SK-N-SH (cell line): ENCODE data around the gene TRIM38. TPM values are rescaled to one million over a fixed set of nuclear protein-coding genes. Genes with fewer than 3 reads are reported as not detected.

ENCODE experiments used
- CTCF ChIA-PET: fragments of 300-600, 350-600 bp; formaldehyde crosslinking; extraction: SDS; loops from one replicate; lab custom pipeline; 2021; lab: Yijun Ruan, JAX
- POLR2A ChIA-PET: fragments of 350-600 bp; sonication (Branson Sonifier 250); formaldehyde crosslinking; extraction: SDS; loops from one replicate; lab custom pipeline; 2020; ENCODE audit warnings: antibody characterized with exemption, inconsistent platforms; lab: Yijun Ruan, JAX
- DNase-seq: peaks from one replicate; pipeline ENCODE4 v3.0.0; 2012
- H2AFZ ChIP-seq: fragments of 200-600 bp; sonication (generic); 2 replicates; pipeline ENCODE4 v1.8.1; 2016; ENCODE audit warnings: antibody characterized with exemption, mild to moderate bottlenecking, low read depth
- H3F3A ChIP-seq: fragments of 200-600 bp; sonication (generic); replicated peaks from 2 replicates; pipeline ENCODE3; 2016; ENCODE audit warnings: antibody characterized with exemption, mild to moderate bottlenecking; ENCODE audit not compliant: insufficient read depth
- H3K27ac ChIP-seq, 2 experiments: fragments of 200-500 bp in 1 of 2; fragments of 200-600 bp in 1 of 2; sonication (Bioruptor generic) in 1 of 2; sonication (generic), shearing (Covaris generic) in 1 of 2; 2 replicates each; pipeline versions ENCODE4 v1.5.1 to v1.6.1; 2014 to 2016; ENCODE audit warnings: low read depth in 2 of 2, inconsistent platforms in 1 of 2, low read length in 1 of 2, mild to moderate bottlenecking in 1 of 2, mixed read lengths in 1 of 2
- H3K27me3 ChIP-seq: fragments of 200-600 bp; sonication (generic), shearing (Covaris generic); 2 replicates; pipeline ENCODE4 v1.6.1; 2016; ENCODE audit warnings: mixed run types; ENCODE audit not compliant: insufficient read depth
- H3K36me3 ChIP-seq, 2 experiments: fragments of 200-500 bp in 1 of 2; fragments of 200-600 bp in 1 of 2; sonication (Bioruptor generic) in 1 of 2; sonication (generic) in 1 of 2; replicated peaks in 1 of 2; 2 replicates each; pipeline versions ENCODE3 to v1.5.1; 2014 to 2016; ENCODE audit warnings: low read length in 1 of 2, mild to moderate bottlenecking in 1 of 2; ENCODE audit not compliant: insufficient read depth in 2 of 2, control insufficient read depth in 1 of 2
- H3K4me1 ChIP-seq, 2 experiments: fragments of 200-500 bp in 1 of 2; fragments of 200-600 bp in 1 of 2; sonication (Bioruptor generic) in 1 of 2; sonication (generic), shearing (Covaris generic) in 1 of 2; 2 replicates each; pipeline versions ENCODE4 v1.5.1 to v1.6.1; 2014 to 2016; ENCODE audit warnings: low read depth in 1 of 2, low read length in 1 of 2, mixed run types in 1 of 2; ENCODE audit not compliant: insufficient read depth in 2 of 2, control insufficient read depth in 1 of 2
- H3K4me2 ChIP-seq: fragments of 200-600 bp; sonication (generic), shearing (Covaris generic); 2 replicates; pipeline ENCODE4 v1.6.1; 2017; ENCODE audit warnings: mixed run types
- H3K4me3 ChIP-seq, 2 experiments: fragments of 200-500 bp in 1 of 2; fragments of 200-600 bp in 1 of 2; sonication (Bioruptor generic) in 1 of 2; sonication (generic), shearing (Covaris generic) in 1 of 2; 2 replicates each; pipeline versions ENCODE4 v1.5.1 to v1.8.1; 2014 to 2016; ENCODE audit warnings: low read depth in 2 of 2, inconsistent platforms in 1 of 2, low read length in 1 of 2, mild to moderate bottlenecking in 1 of 2, mixed read lengths in 1 of 2, moderate library complexity in 1 of 2
- H3K79me2 ChIP-seq: fragments of 200-600 bp; sonication (generic); 2 replicates; pipeline ENCODE4 v1.8.1; 2017; ENCODE audit warnings: mild to moderate bottlenecking; ENCODE audit not compliant: insufficient read depth
- H3K9ac ChIP-seq: fragments of 200-600 bp; sonication (generic); 2 replicates; pipeline ENCODE4 v1.6.1; 2017; ENCODE audit warnings: mixed run types
- H3K9me2 ChIP-seq: fragments of 200-600 bp; sonication (generic); 2 replicates; pipeline ENCODE4 v1.6.1; 2017; ENCODE audit warnings: mixed run types
- H3K9me3 ChIP-seq: fragments of 200-600 bp; sonication (generic); 2 replicates; pipeline ENCODE4 v1.6.1; 2017; ENCODE audit warnings: mixed run types, mild to moderate bottlenecking, moderate library complexity
- H4K20me1 ChIP-seq: fragments of 200-600 bp; sonication (generic); 2 replicates; pipeline ENCODE4 v1.6.1; 2017; ENCODE audit warnings: mild to moderate bottlenecking, mixed run types; ENCODE audit not compliant: insufficient read depth
- CHD2 ChIP-seq: fragments of 150-350 bp; IDR thresholded peaks from 2 replicates; pipeline ENCODE4 v1.6.1; 2018; ENCODE audit warnings: low read length; ENCODE audit not compliant: partially characterized antibody
- ELF1 ChIP-seq: IDR thresholded peaks from 2 replicates; pipeline ENCODE4 v1.4.0; 2012
- EZH2phosphoT487 ChIP-seq: fragments of 200-600 bp; sonication (generic); IDR thresholded peaks from 2 replicates; pipeline ENCODE4 v1.6.1; 2017; ENCODE audit warnings: low read depth, mixed run types, mild to moderate bottlenecking, antibody characterized with exemption, moderate library complexity, borderline replicate concordance
- FOSL2 ChIP-seq: IDR thresholded peaks from 2 replicates; pipeline ENCODE4 v1.4.0; 2012; ENCODE audit warnings: low read depth, mild to moderate bottlenecking, moderate library complexity, borderline replicate concordance
- FOXJ3 ChIP-seq: sonication (generic); formaldehyde crosslinking; IDR thresholded peaks from 2 replicates; pipeline ENCODE4 v1.5.1; 2020; ENCODE audit warnings: mild to moderate bottlenecking, missing genetic modification reagents
- GABPA ChIP-seq: IDR thresholded peaks from 2 replicates; pipeline ENCODE4 v1.4.0; 2012; ENCODE audit warnings: low read depth, mild to moderate bottlenecking
- GATA2 ChIP-seq: sonication (generic); formaldehyde crosslinking; IDR thresholded peaks from 2 replicates; pipeline ENCODE4 v1.5.0; 2020; ENCODE audit warnings: mild to moderate bottlenecking, missing genetic modification reagents
- IRF3 ChIP-seq: fragments of 150-350 bp; IDR thresholded peaks from 2 replicates; pipeline ENCODE4 v1.6.1; 2016; ENCODE audit warnings: mild to moderate bottlenecking, low read depth, low read length
- MXI1 ChIP-seq: IDR thresholded peaks from 2 replicates; pipeline ENCODE4 v1.6.1; 2012; ENCODE audit warnings: mild to moderate bottlenecking, low read depth, low read length, improper control_type of control experiment
- NFIC ChIP-seq: IDR thresholded peaks from 2 replicates; pipeline ENCODE4 v1.4.0; 2012; ENCODE audit warnings: borderline replicate concordance
- PBX3 ChIP-seq: IDR thresholded peaks from 2 replicates; pipeline ENCODE4; 2012
- REST ChIP-seq: IDR thresholded peaks from 2 replicates; pipeline ENCODE4 v1.6.1; 2012; ENCODE audit warnings: mild to moderate bottlenecking, low read depth, low read length, moderate library complexity
- RXRA ChIP-seq: IDR thresholded peaks from 2 replicates; pipeline ENCODE4 v1.4.0; 2012; ENCODE audit warnings: low read depth, mild to moderate bottlenecking, borderline replicate concordance
- SIN3A ChIP-seq: IDR thresholded peaks from 2 replicates; pipeline ENCODE4 v1.6.1; 2012; ENCODE audit warnings: low read depth, mild to moderate bottlenecking, low read length, moderate library complexity, borderline replicate concordance
- TAF1 ChIP-seq: IDR thresholded peaks from 2 replicates; pipeline ENCODE4 v1.6.1; 2012; ENCODE audit warnings: low read depth, mild to moderate bottlenecking, low read length, moderate library complexity, borderline replicate concordance
- TCF12 ChIP-seq: IDR thresholded peaks from 2 replicates; pipeline ENCODE4 v1.4.0; 2012
- USF2 ChIP-seq: fragments of 150-350 bp; IDR thresholded peaks from 2 replicates; pipeline ENCODE4 v1.6.1; 2017; ENCODE audit warnings: antibody characterized with exemption, low read length, low read depth, borderline replicate concordance
- YY1 ChIP-seq: IDR thresholded peaks from 2 replicates; pipeline ENCODE4 v1.4.0; 2012; ENCODE audit warnings: low read depth, mild to moderate bottlenecking
- WGBS: methylation state at CpG from one replicate; pipeline ENCODE4 v1.1.6; 2017; ENCODE audit warnings: low lambda C conversion rate; 5-methylcytosine and 5-hydroxymethylcytosine counted together
- polyA plus RNA-seq, 3 experiments: library from polyadenylated mRNA; depleted of rRNA; stranded (reverse); fragments of >200 nt; gene quantifications; 2 replicates each; pipeline ENCODE4 v1.2.3, GENCODE V29; 2012
- TF ChIP-seq, protein P1 (sequence below): IDR thresholded peaks from 2 replicates; pipeline ENCODE4 v1.4.0; 2012; ENCODE audit warnings: low read depth, borderline replicate concordance
- TF ChIP-seq, protein P2 (sequence below): IDR thresholded peaks from 2 replicates; pipeline ENCODE4 v1.4.0; 2012; ENCODE audit warnings: low read depth

The TRIM38 gene
- polyA plus RNA-seq, 1 of the 3 experiments (the other 2 are of a cell fraction) = 0.62 TPM

- H3K4me2 ChIP-seq = no peak overlapping the region
- no peaks in the 10 kb centered on the region for H3K27me3 ChIP-seq
- TF ChIP-seq CHD2 (no peak), ELF1 (no peak), GABPA (no peak), FOXJ3 (CRISPR knock-in tag) (no peak), EZH2phosphoT487 (no peak), MXI1 (no peak), YY1 (no peak), TCF12 (no peak)
- TF ChIP-seq, protein P1, sequence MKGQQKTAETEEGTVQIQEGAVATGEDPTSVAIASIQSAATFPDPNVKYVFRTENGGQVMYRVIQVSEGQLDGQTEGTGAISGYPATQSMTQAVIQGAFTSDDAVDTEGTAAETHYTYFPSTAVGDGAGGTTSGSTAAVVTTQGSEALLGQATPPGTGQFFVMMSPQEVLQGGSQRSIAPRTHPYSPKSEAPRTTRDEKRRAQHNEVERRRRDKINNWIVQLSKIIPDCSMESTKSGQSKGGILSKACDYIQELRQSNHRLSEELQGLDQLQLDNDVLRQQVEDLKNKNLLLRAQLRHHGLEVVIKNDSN = no peak
- no peaks in the 10 kb centered on the region for H3K9me3 ChIP-seq
- H3K4me3 ChIP-seq = no peak overlapping the region
- H2AFZ ChIP-seq = no peak overlapping the region
- 95% methylated on average over 4 of the region's 4 CpGs for WGBS
- DNase-seq = no peak
- no peaks in the 10 kb centered on the region for H3F3A ChIP-seq
- POLR2A ChIA-PET = interaction anchor here (1.1 to 4.3 kb wide), 3 partner anchors 11 to 116 kb away, joined by 3 to 24 read pairs (median 4); a partner anchor contains a TSS
- CTCF ChIA-PET = interaction anchor here (0.9 to 3.8 kb wide), 3 partner anchors 8 to 17 kb away, joined by 3 to 28 read pairs (median 3); no protein-coding TSS in a partner anchor
- no peaks in the 10 kb centered on the region for H3K9me2 ChIP-seq
- no peaks in the 10 kb centered on the region for H3K36me3 ChIP-seq
- no peak overlapping the region for H3K27ac ChIP-seq
- no peaks in the 10 kb centered on the region for H4K20me1 ChIP-seq
- H3K9ac ChIP-seq = no peak overlapping the region
- no peaks in the 10 kb centered on the region; a peak in 2 of 4 replicates for H3K4me1 ChIP-seq
- no peaks in the 10 kb centered on the region for H3K79me2 ChIP-seq
Observed at GRCh38 chr6:26009817-26010216, 47.2 kb downstream of the TRIM38 start.

GRCh38 chr6:26012061-26012460, 49.5 kb downstream of the TRIM38 start:
- CTCF ChIA-PET = interaction anchor here (7.0 to 7.2 kb wide), 2 partner anchors 9 to 20 kb away, joined by 31 to 55 read pairs; no protein-coding TSS in a partner anchor
- H3K4me1 ChIP-seq = no peaks in the 10 kb centered on the region; a peak in 1 of 4 replicates
- no peaks in the 10 kb centered on the region for H3K79me2 ChIP-seq
- WGBS = 70% methylated on average over 2 of the region's 2 CpGs
- H3K36me3 ChIP-seq = no peaks in the 10 kb centered on the region
- H3K9me3 ChIP-seq = no peaks in the 10 kb centered on the region
- no peak overlapping the region for H2AFZ ChIP-seq
- H3K4me3 ChIP-seq = no peak overlapping the region
- no peak for TF ChIP-seq GATA2 (CRISPR knock-in tag)
- TF ChIP-seq, protein P2, sequence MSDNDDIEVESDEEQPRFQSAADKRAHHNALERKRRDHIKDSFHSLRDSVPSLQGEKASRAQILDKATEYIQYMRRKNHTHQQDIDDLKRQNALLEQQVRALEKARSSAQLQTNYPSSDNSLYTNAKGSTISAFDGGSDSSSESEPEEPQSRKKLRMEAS = no peak
- no peak for TF ChIP-seq NFIC
- no peak for TF ChIP-seq GABPA
- TF ChIP-seq RXRA = no peak
- no peak for TF ChIP-seq SIN3A
- TF ChIP-seq FOSL2 = no peak
- no peak for TF ChIP-seq IRF3
- TF ChIP-seq TAF1 = no peak
- no peak for TF ChIP-seq PBX3
- TF ChIP-seq REST = no peak
- TF ChIP-seq USF2 = no peak
- POLR2A ChIA-PET = no interaction called here
- H3K9me2 ChIP-seq = no peaks in the 10 kb centered on the region
- H3K27me3 ChIP-seq = no peaks in the 10 kb centered on the region
- no peak for DNase-seq
- no peaks in the 10 kb centered on the region for H4K20me1 ChIP-seq
- H3K4me2 ChIP-seq = no peak overlapping the region
- no peaks in the 10 kb centered on the region for H3F3A ChIP-seq
- no peak overlapping the region for H3K9ac ChIP-seq
- no peak overlapping the region for H3K27ac ChIP-seq
